Mucosa of descending colon (tissue), 3 donors: ENCODE results near the gene NFASC. TPM values are rescaled to one million over a fixed set of nuclear protein-coding genes. Genes with fewer than 3 reads are reported as not detected.

Experiments used
- ATAC-seq: fragments of 200-7000 bp; cut with Tn5 transposase; one replicate; pipeline ENCODE4 v1.9.1; 2020; ENCODE audit warnings: mild to moderate bottlenecking, moderate library complexity
- DNase-seq, 3 donors: peaks; one replicate each; pipeline ENCODE4 v3.0.0-alpha.2; 2020
- H3K36me3 ChIP-seq: fragments of 200-600 bp; one replicate; pipeline ENCODE4 v1.8.0; 2021; ENCODE audit warnings: low read depth, mild to moderate bottlenecking
- H3K4me1 ChIP-seq: fragments of 200-600 bp; one replicate; pipeline ENCODE4 v1.8.0; 2021; ENCODE audit warnings: low read depth, mild to moderate bottlenecking
- H3K4me3 ChIP-seq: fragments of 200-600 bp; one replicate; pipeline ENCODE4 v1.8.0; 2021; ENCODE audit warnings: mild to moderate bottlenecking
- H3K9me3 ChIP-seq: fragments of 200-600 bp; one replicate; pipeline ENCODE4 v1.8.0; 2021; ENCODE audit warnings: mild to moderate bottlenecking
- CTCF ChIP-seq: fragments of 200-600 bp; IDR thresholded peaks from one replicate; pipeline ENCODE4 v1.8.0; 2022; ENCODE audit warnings: antibody characterized with exemption, mild to moderate bottlenecking
- intact Hi-C, 2 donors: fragments of 100-400 bp; cut with DNase I in 1 of 2; cut with micrococcal nuclease in 1 of 2; formaldehyde crosslinking; loops; one replicate each; pipeline versions ENCODE4 v1.11.0 to v1.11.1; 2022; cut with DNase I, micrococcal nuclease
- total RNA-seq, 3 donors: library from RNA; stranded (reverse); fragmentation: NEBNext Ultra II Directional in 2 of 3; extraction: Animal tissue kit (Norgen Biotek cat#: 25700) in 2 of 3; gene quantifications; one replicate each; pipeline versions ENCODE4 v1.2.1 to v1.2.4, GENCODE V29; 2021 to 2023
- donor health status: DM: no; HTN: no; CAD: no; lungs with moderate emphysema.
- donor health status: DM: no; HTN: no; CAD: no.
- donor health status: DM: no; HTN: yes; CAD: no.

Gene NFASC
- total RNA-seq, 3 donors from 2014 or later, result 12.3 to 27.6 (median 22.7) TPM

DNA sequence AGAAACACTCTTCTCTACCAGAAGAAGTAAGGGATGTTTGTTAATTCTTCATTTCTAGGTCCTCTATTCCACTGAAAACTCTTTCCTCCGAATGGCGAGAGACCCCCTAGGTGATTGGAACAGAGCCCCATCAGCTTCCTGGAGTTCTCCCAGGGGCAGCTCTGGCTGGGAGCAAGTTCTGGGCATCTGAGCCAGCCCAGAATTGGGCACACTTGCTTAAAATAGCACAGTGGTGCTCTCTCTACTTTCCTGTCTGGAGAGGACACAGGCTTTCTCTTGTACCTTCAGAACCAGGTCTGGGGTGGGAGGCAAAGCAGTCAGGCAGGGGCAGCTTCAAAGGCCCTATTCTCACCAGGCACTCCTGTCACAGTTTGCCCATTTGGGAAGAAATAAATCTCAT lies 89.2 kb downstream of the NFASC start:
- intact Hi-C loops, result no loop called here
- no peak for DNase-seq
- no peaks in the 10 kb centered on the region for H3K4me1 ChIP-seq
- no peaks in the 10 kb centered on the region for H3K36me3 ChIP-seq
- ATAC-seq, result no peak
- no peaks in the 10 kb centered on the region for H3K9me3 ChIP-seq
- no peak for TF ChIP-seq CTCF
- H3K4me3 ChIP-seq, result no peak overlapping the region

DNA sequence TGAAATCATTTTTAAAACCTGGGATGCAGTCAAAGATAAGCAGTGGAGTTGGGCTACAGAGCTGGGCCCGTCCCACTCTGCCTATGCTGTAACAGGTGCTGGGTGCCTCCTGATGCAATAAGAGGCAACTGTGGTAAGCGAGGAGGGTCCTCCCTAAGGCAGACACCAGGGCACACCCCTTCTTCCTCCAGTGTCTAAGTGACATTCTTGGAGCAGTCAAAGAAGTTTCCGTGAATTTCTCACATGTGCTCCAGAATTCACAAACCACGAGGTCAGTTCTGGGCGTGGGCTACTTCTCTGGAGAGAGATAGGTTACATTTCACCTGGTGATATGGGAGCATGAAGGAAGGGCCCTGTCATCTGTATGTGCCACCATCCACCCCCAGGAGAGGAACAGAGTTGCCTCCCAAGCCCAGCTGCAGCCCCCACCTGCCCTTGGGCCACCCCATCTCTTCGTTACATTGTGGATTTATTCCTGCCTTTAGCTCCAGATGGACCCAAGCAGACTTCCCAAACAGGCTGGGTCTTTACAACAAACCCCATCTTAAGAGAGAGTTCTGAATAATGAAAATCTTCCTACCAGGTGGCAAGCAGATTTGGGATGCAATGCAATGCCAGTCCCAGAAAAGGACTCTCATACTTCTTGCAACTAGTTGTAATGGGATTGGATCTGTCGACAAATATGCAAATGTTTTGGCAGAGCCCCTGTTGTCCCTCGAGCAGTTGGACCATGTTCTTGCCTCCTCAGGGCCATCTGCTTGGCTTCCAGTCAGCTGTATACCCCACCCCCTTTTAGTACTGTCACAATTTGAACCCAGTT lies 89.9 kb downstream of the NFASC start:
- no peak for DNase-seq
- H3K4me3 ChIP-seq, result no peak overlapping the region
- intact Hi-C loops, result no loop called here
- no peaks in the 10 kb centered on the region for H3K9me3 ChIP-seq
- H3K4me1 ChIP-seq, result no peaks in the 10 kb centered on the region
- TF ChIP-seq CTCF, result no peak
- H3K36me3 ChIP-seq, result no peaks in the 10 kb centered on the region
- no peak for ATAC-seq

DNA sequence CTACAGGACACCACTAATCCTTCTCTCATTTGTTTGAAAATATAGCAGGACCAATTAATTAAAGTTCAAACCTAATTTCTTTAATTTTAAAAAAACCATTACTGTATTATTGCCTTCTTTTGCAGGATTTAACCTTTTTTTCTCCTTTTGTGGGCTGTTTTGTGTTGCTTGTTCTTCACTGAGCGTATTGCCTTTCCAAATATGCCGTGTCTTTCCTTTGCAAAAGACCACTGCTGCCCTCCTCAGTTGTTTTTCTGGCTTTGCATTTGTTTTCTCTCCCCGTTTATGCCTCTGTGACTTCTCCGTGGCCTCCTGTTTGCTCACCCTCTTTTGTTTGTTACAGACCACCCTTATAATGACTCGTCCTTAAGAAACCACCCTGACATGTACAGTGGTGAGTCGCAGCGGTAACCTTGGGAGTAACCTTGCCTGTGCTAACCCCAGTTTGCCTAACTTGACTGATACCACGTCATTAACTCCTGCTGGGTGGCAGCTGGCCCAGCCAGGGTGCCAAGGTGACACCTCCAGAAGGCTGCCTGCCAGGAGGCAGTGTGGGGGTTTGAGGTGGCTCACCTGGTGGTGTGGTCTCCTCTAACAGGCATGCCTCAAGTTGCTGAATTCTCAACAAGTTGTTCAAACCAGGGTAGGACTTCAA lies 91.2 kb downstream of the NFASC start:
- H3K4me1 ChIP-seq, result no peaks in the 10 kb centered on the region
- no peak for ATAC-seq
- intact Hi-C loops, result no loop called here
- no peaks in the 10 kb centered on the region for H3K36me3 ChIP-seq
- DNase-seq, result no peak
- no peak for TF ChIP-seq CTCF
- H3K9me3 ChIP-seq, result no peaks in the 10 kb centered on the region
- no peak overlapping the region for H3K4me3 ChIP-seq

- no peaks in the 10 kb centered on the region for H3K36me3 ChIP-seq
- no peak for DNase-seq
- intact Hi-C loops, result no loop called here
These were observed 92.3 kb downstream of the NFASC start for GRCh38 chr1:204962742-204963632.

More at GRCh38 chr1:204962742-204963632, 92.3 kb downstream of the NFASC start:
- TF ChIP-seq CTCF, result no peak
- Histone ChIP-seq H3K4me1 (no peaks in the 10 kb centered on the region), H3K9me3 (no peaks in the 10 kb centered on the region), H3K4me3 (no peak overlapping the region)
- no peak for ATAC-seq
